Activated naive CD8-positive, alpha-beta T cell treated with anti-CD3 and anti-CD28 coated beads, Interleukin-2, amount 50 U/mL, for 24 hours (primary cell): Measurements from ENCODE around the gene KRTAP10-1.
"Not testable (repeated sequence)": the region's sequence is repeated elsewhere in the genome, so short reads cannot be mapped to it uniquely, and the experiment has no call there.

ENCODE experiments used
- ATAC-seq: fragments of 150-1000 bp; cut with Tn5 transposase; one replicate; pipeline ENCODE4 v1.10.0; 2021
- DNase-seq: peaks from one replicate; pipeline ENCODE4 v3.0.0; 2021
- H3K27ac Mint-ChIP-seq: one replicate; pipeline ENCODE4 v1.8.0; 2021; ENCODE audit warnings: mild to moderate bottlenecking, mixed read lengths
- H3K27me3 Mint-ChIP-seq: one replicate; pipeline ENCODE4 v1.8.0; 2021; ENCODE audit warnings: mixed read lengths
- H3K36me3 Mint-ChIP-seq: one replicate; pipeline ENCODE4 v1.8.0; 2021; ENCODE audit warnings: low read depth, mixed read lengths
- H3K4me1 Mint-ChIP-seq: one replicate; pipeline ENCODE4 v1.8.0; 2021; ENCODE audit warnings: mixed read lengths
- H3K4me3 Mint-ChIP-seq: one replicate; pipeline ENCODE4 v1.8.0; 2021; ENCODE audit warnings: mild to moderate bottlenecking, moderate library complexity, mixed read lengths
- H3K9me3 Mint-ChIP-seq: one replicate; pipeline ENCODE4 v1.8.0; 2021; ENCODE audit warnings: mixed read lengths

The KRTAP10-1 gene, protein sequence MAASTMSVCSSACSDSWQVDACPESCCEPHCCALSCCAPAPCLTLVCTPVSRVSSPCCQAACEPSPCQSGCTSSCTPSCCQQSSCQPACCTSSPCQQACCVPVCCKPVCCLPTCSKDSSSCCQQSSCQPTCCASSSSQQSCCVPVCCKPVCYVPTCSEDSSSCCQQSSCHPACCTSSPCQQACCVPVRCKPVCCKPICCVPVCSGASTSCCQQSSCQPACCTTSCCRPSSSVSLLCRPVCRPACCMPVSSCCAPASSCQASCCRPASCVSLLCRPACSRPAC

DNA sequence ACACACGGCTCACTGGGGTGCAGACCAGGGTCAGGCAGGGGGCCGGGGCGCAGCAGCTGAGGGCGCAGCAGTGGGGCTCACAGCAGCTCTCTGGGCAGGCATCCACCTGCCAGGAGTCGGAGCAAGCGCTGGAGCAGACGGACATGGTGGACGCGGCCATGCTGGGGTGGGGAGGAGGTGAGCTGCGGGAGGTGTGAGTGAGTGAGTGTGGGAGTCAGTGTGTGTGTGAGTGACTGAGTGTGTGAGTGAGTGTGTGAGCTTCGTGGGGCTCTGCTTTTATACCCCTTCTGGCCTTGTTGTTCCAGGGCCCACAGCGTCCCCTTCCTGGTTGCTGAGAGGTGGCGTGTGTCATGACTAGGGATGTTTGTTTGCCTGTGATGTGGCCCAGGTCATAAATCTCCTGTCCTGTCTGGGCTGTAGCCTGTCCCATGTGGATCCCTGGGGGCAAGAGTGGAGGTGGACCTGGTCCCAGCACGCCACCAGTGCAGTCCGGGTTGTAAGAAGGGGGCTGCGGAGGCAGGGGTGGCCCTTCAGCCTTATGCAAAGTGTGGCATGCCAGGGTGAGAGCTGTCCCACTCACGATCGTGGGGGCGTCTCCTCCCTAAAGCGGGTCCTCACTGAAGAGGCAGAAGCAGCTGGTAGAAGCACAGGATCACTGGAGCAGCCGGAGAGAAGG lies at the start of gene KRTAP10-1:
KRTAP10-1 (minus strand) TSS at position 205 of the 676 bp plus-strand sequence; CDS start at position 160, 45 bp downstream.
- Mint-ChIP-seq H3K27ac (no peak within 1 kb of the TSS), H3K9me3 (no peaks in the 10 kb centered on the region), H3K27me3 (no peaks in the 10 kb centered on the region), H3K4me3 (no peak within 1 kb of the TSS), H3K4me1 (no peaks in the 10 kb centered on the region), H3K36me3 (no peaks in the 10 kb centered on the region)
- DNase-seq (no peak), ATAC-seq (no peak)

DNA sequence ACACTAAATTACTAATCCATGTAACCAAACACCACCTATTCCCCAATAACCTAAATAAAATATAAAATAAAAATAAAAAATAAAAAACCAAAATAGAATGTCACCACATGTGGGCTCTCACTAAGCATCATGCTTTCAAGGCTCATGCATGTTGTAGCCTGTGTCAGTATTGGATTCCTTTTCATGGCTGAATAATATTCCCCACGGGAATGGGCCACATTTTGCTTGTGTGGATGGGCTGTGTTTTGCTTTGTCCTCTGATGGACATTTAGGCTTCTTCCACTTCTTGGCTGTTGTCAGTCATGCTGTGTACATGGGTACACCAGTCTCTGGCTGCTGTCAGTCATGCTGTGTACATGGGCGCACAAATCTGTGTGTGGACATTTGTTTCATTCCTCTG lies 49.1 kb upstream of the KRTAP10-1 start:
- no peak overlapping the region for H3K4me3 Mint-ChIP-seq
- peaks cover 8% of the 10 kb centered on the region for H3K27me3 Mint-ChIP-seq
- DNase-seq = no peak
- no peaks in the 10 kb centered on the region for H3K4me1 Mint-ChIP-seq
- no peaks in the 10 kb centered on the region for H3K36me3 Mint-ChIP-seq
- H3K9me3 Mint-ChIP-seq = no peaks in the 10 kb centered on the region
- no peak for ATAC-seq
- H3K27ac Mint-ChIP-seq = no peak overlapping the region

GRCh38 chr21:44585892-44586291 lies 45.9 kb upstream of the KRTAP10-1 start:
- no peak overlapping the region for H3K4me3 Mint-ChIP-seq
- H3K36me3 Mint-ChIP-seq = peaks cover 3% of the 10 kb centered on the region
- ATAC-seq = no peak

DNA sequence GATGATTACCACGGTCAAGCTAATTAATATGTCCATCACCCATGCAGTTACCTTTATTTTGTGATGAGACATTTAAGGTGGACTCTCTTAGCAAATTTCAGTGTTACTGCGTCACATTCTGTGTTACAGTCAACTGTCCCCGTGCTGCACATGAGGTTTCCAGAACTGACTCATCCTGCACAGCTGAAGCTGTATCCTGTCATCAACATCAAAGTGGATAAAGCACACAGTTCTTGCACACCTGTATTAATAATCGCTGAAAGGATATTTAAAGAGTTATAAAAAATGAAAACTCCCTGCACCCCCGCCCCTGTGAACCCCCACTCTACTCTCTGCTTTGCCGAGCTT lies 43.8 kb upstream of the KRTAP10-1 start:
- H3K4me3 Mint-ChIP-seq = no peak overlapping the region
- peaks cover 3% of the 10 kb centered on the region for H3K36me3 Mint-ChIP-seq
- H3K27ac Mint-ChIP-seq = no peak overlapping the region
- H3K4me1 Mint-ChIP-seq = peaks cover 5% of the 10 kb centered on the region
- ATAC-seq (peak; percentile 40), DNase-seq (no peak)
- H3K9me3 Mint-ChIP-seq = peaks cover 10% of the 10 kb centered on the region
- H3K27me3 Mint-ChIP-seq = peaks cover 8% of the 10 kb centered on the region

More at GRCh38 chr21:44585892-44586291, 45.9 kb upstream of the KRTAP10-1 start:
- peaks cover 9% of the 10 kb centered on the region for H3K9me3 Mint-ChIP-seq
- peaks cover 5% of the 10 kb centered on the region for H3K4me1 Mint-ChIP-seq
- peaks cover 8% of the 10 kb centered on the region for H3K27me3 Mint-ChIP-seq
- no peak overlapping the region for H3K27ac Mint-ChIP-seq
- DNase-seq = no peak

GRCh38 chr21:44583089-44583799 lies 43.2 kb upstream of the KRTAP10-1 start:
- ATAC-seq (no peak), DNase-seq (no peak)
- Mint-ChIP-seq H3K27me3 (peaks cover 8% of the 10 kb centered on the region), H3K27ac (no peak overlapping the region), H3K36me3 (peaks cover 3% of the 10 kb centered on the region), H3K4me3 (no peak overlapping the region), H3K4me1 (peaks cover 5% of the 10 kb centered on the region), H3K9me3 (peaks cover 10% of the 10 kb centered on the region)

DNA sequence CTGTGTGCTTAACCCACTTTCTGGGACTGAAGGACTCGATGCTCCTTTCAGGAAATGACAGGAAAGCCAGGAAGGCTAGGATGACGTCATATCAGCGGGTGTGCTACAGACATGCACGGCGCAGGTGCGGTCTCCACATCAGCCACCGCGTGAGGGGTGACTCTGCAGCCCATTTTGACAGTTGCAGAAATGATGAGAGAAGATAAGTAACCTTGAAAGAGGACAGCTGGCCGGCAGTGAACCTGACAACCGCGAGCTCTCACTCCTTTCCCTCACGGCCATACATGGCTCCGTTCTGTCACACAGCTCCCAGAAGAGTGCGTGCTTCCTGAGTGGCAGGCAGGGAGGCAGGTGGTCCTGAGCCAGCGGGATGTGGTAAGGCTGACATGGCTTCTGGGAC lies 42.1 kb upstream of the KRTAP10-1 start:
- ATAC-seq (no peak), DNase-seq (no peak)
- Mint-ChIP-seq H3K27me3 (peaks cover 7% of the 10 kb centered on the region), H3K4me3 (no peak overlapping the region), H3K9me3 (peaks cover 18% of the 10 kb centered on the region), H3K36me3 (peaks cover 3% of the 10 kb centered on the region), H3K4me1 (peaks cover 5% of the 10 kb centered on the region), H3K27ac (no peak overlapping the region)

DNA sequence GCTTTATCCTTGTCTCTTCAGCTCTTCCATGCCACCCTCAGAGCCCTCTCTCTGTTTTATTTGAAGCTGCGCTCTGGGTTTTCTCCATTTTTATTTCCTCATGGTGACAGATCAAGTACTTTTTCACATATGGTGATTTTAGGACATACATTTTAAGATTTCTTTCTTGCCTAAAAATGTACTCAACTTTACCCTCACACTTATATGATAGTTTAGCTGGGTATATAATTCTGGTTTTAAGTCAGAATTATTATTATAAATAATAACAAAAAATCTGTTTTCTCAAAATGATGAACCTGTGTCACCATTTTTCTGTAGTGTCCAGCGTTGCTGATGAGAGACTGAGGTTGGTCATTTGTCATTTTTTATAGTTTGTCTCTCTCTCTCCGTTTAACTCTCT lies 41.2 kb upstream of the KRTAP10-1 start:
- Mint-ChIP-seq H3K36me3 (peaks cover 3% of the 10 kb centered on the region), H3K4me3 (no peak overlapping the region), H3K27ac (no peak overlapping the region), H3K9me3 (peaks cover 24% of the 10 kb centered on the region), H3K4me1 (peaks cover 5% of the 10 kb centered on the region), H3K27me3 (no peaks in the 10 kb centered on the region)
- ATAC-seq = no peak
- DNase-seq = no peak

DNA sequence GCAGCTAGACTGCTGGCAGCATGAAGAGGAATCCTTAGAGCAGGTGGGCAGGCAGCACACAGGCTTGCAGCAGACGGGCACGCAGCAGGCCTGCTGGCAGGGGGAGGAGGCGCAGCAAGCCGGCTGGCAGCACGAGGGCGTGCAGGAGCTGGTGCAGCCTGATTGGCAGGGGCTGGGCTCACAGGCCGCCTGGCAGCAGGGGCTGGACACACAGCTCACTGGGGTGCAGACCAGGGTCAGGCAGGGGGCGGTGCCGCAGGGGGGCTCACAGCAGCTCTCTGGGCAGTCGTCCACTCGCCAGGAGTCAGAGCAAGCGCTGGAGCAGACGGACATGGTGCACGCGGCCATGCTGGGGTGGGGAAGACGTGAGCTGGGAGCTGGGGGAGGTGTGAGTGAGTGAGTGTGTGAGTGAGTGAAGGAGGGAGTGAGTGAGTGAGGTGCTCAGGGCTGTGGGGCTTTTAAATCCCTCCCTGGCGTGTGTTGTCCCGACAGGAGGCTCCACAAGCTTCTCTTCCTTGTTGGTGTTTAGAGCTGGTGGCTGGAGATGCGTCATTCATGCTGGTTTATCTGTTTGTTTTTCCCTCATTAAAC lies 40.3 kb upstream of the KRTAP10-1 start, which contains the start of gene KRTAP10-5:
KRTAP10-5 (minus strand) TSS at position 374 of the 591 bp plus-strand sequence; CDS start at position 348, 26 bp downstream.
- not testable (repeated sequence) for H3K27ac Mint-ChIP-seq, H3K36me3 Mint-ChIP-seq, DNase-seq, ATAC-seq, H3K4me3 Mint-ChIP-seq, H3K27me3 Mint-ChIP-seq, H3K4me1 Mint-ChIP-seq
- peaks cover 24% of the 10 kb centered on the region for H3K9me3 Mint-ChIP-seq

DNA sequence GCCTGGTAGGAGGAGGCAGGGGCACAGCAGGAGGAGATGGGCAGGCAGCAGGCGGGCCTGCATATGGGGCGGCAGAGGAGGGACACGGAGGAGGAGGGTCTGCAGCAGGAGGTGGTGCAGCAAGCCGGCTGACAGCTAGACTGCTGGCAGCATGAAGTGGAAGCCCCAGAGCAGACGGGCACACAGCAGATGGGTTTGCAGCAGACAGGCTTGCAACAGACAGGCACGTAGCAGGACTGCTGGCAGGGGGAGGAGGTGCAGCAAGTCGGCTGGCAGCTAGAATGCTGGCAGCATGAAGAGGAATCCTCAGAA lies 39.8 kb upstream of the KRTAP10-1 start:
- peaks cover 5% of the 10 kb centered on the region for H3K4me1 Mint-ChIP-seq
- no peak overlapping the region for H3K4me3 Mint-ChIP-seq
- peaks cover 2% of the 10 kb centered on the region for H3K27me3 Mint-ChIP-seq
- H3K9me3 Mint-ChIP-seq = peaks cover 24% of the 10 kb centered on the region
- ATAC-seq (no peak), DNase-seq (no peak)
- no peak overlapping the region for H3K27ac Mint-ChIP-seq
- H3K36me3 Mint-ChIP-seq = peaks cover 3% of the 10 kb centered on the region

DNA sequence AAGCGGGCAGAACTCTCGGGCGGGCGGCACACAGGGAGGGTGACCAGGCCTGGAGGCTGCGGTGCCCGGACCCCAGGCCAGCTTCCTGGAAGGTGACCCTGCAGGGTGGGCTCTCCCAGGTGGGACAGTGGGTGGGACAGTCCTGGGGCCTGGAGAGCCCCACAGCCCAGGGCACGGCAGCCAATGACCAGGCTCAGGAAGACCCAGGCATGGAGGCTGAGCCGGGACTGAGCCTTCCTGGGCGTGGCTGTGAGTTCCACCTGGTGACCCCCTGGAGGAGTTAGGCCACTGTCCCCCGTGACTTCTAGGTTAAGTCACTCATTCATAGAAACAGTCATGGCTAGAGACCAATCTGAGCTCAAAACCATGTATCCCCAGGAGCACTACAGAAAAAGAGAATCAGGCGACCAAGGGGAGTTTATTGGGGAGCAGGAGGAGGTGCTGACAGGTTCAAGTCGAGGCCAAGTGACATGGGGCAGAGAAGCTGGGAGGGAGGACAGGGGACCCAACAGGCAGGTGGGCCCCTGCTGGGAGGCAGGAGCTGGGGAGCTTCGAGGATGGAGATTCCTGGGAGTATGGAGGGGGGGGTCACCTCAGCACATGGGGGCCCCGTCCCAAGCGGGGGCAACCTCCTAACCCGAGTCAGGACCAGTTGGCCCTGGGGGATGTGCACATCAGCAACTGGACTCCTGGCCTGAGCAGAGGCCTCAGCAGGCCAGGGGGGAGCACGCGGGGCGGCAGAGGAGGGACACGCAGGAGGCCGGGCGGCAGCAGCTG lies 39.2 kb upstream of the KRTAP10-1 start:
- no peak overlapping the region for H3K4me3 Mint-ChIP-seq

GRCh38 chr21:44578371-44579055 lies 38.5 kb upstream of the KRTAP10-1 start:
- DNase-seq (no peak), ATAC-seq (no peak)
- Mint-ChIP-seq H3K9me3 (peaks cover 24% of the 10 kb centered on the region), H3K4me3 (no peak overlapping the region), H3K27me3 (peaks cover 2% of the 10 kb centered on the region), H3K27ac (no peak overlapping the region), H3K4me1 (peaks cover 5% of the 10 kb centered on the region), H3K36me3 (peaks cover 3% of the 10 kb centered on the region)

More for the DNA sequence above, 39.2 kb upstream of the KRTAP10-1 start:
- H3K27me3 Mint-ChIP-seq = peaks cover 2% of the 10 kb centered on the region
- ATAC-seq = no peak
- no peak overlapping the region for H3K27ac Mint-ChIP-seq
- peaks cover 3% of the 10 kb centered on the region for H3K36me3 Mint-ChIP-seq
- DNase-seq = no peak
- peaks cover 24% of the 10 kb centered on the region for H3K9me3 Mint-ChIP-seq
- H3K4me1 Mint-ChIP-seq = peaks cover 5% of the 10 kb centered on the region

GRCh38 chr21:44576025-44576420 lies 36.0 kb upstream of the KRTAP10-1 start:
- peaks cover 16% of the 10 kb centered on the region for H3K9me3 Mint-ChIP-seq
- H3K36me3 Mint-ChIP-seq = no peaks in the 10 kb centered on the region
- H3K27ac Mint-ChIP-seq = no peak overlapping the region
- DNase-seq (no peak), ATAC-seq (no peak)
- H3K4me1 Mint-ChIP-seq = no peaks in the 10 kb centered on the region
- H3K27me3 Mint-ChIP-seq = peaks cover 2% of the 10 kb centered on the region
- H3K4me3 Mint-ChIP-seq = no peak overlapping the region

GRCh38 chr21:44575307-44576024 lies 35.5 kb upstream of the KRTAP10-1 start:
- no peak for DNase-seq
- Mint-ChIP-seq H3K27me3 (peaks cover 2% of the 10 kb centered on the region), H3K4me3 (no peak overlapping the region), H3K27ac (no peak overlapping the region), H3K4me1 (no peaks in the 10 kb centered on the region), H3K36me3 (no peaks in the 10 kb centered on the region), H3K9me3 (peaks cover 14% of the 10 kb centered on the region)
- ATAC-seq = no peak
